Measurements from ENCODE around the gene BATF3.
"Not testable (repeated sequence)": the region's sequence is repeated elsewhere in the genome, so short reads cannot be mapped to it uniquely, and the experiment has no call there.

BATF3 gene

DNA sequence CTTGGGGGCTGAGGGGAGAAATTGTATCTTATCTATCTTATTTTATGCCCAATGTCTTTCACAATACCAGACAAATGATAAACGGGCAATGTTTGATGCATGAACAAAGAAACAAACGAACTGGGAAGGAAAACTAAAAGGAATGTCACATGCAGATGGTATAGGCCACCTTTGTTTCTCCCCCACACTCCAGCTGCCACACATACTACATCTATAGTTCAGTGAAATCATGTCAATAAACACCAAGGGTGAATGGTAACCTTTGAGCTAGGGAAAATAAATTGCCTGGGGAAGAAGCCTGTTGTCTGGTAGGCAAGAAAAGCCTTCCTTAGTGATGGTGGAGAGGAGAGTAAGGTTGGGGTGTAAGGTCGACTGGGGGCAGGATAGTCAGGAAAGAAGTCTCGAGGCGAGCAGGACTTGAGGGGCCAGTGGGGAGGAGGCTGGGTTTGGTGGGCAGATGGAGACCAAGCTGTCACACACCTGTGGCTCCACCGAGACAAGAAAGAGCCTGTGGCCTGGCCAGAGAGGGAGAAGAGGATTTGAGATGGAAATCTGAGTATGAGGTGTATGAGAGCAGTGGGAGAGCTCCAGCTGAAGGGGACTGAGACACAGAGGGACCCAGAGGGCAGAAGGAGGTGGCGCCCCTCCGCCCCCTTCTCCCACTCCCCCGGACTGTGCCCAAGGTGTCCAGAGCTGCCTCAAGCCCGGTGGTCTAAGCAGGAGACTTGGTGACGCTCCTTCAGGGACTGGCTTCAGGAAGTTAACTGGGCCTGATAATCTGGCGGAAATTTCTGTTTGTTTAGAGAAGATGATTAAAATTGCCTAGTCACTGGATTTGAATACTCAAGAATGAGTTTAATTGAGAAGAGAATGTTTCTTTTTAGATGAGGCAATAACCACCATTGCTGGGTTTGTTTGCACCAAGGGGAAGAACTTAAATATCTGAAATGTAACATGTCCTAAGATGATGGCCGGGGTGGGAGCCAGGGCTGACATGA, 53.8 kb downstream of the BATF3 start:
- DNase-seq (ENCODE audit: low read depth in 1 of 2, low spot score in 1 of 2): no peak
- in situ Hi-C loops (cut with HindIII; ENCODE audit: low pct_unique_long_range_greater_than_20kb, low sequenced_read_pairs): no loop called here
- TF ChIP-seq JUND (IDR thresholded peaks at IDR 0.05; ENCODE audit: low read depth): no peak

DNA sequence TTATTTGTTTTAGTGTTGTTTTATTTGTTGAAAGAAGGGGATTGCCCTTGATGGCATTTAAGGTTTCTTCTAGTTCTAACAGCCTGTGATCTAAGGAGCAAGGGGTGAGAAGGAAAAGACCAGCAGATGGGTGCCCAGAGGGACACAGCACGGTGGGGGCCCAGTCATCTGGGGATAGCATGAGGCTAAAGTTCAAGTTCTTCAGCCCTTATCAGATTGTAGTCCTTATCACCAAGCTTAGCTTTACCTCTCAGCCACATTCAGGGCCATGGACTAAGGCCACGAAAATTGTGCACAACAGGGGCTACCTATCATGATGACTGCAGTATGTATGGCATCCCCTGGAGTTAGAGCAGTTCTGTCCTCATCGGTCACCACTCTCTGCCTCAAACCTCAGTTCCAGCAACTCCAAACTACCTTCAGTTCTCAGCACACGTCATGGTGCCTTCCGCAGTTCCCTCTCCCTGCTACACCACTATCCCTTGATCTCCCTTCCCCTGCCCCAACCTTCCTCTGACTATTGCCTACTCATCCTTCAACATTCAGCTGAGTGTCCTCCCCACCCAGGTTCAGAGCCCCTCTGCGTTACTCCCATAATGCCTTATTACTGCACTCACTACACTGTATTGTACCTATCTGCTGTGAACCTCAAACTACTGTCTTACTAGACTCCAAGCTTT, 54.6 kb downstream of the BATF3 start:
- TF ChIP-seq JUND (IDR thresholded peaks at IDR 0.05; ENCODE audit: low read depth): no peak
- no peak for DNase-seq (ENCODE audit: low read depth in 1 of 2, low spot score in 1 of 2)
- in situ Hi-C loops (cut with HindIII; ENCODE audit: low pct_unique_long_range_greater_than_20kb, low sequenced_read_pairs): no loop called here

DNA sequence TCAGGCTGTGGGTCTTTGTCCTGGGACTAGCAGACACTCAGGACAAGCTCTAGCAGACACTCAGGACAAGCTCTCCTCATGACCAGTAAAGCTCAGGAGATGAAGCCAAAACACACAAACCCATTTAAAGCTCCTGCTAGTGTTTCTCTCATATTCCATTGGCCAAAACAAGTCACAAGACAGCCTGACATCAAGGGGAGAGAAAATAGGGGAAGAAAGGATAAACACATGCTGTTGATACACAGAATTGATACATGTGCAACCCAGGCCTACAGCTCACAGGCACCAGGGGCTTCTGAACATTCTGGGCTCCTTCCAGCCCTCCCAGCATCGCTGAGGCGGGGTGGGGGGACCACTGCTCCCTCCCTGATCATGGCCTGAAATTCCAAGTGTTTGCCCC, 55.8 kb downstream of the BATF3 start:
- DNase-seq (ENCODE audit: low read depth in 1 of 2, low spot score in 1 of 2): no peak
- in situ Hi-C loops (cut with HindIII; ENCODE audit: low pct_unique_long_range_greater_than_20kb, low sequenced_read_pairs): no loop called here
- TF ChIP-seq JUND (IDR thresholded peaks at IDR 0.05; ENCODE audit: low read depth): no peak

DNA sequence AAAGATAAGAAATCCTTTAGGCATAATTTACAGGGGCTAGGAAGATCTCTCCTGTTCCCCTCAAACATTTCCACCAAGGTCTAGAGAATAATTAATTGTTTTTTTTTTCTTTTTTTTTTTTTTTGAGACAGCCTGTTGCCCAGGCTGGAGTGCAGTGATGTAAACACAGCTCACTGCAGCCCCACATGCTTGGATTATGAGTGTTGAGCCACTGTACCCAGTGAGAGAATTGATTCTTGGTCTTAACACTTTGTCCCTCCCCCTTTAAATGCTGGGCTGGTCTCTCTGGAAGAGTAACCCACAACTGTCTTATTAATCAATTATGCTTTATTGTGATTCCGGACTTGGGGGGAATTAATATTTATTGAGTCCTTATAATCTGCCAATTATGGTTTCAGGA, 57.7 kb downstream of the BATF3 start:
- TF ChIP-seq JUND (IDR thresholded peaks at IDR 0.05; ENCODE audit: low read depth): no peak
- DNase-seq (ENCODE audit: low read depth in 1 of 2, low spot score in 1 of 2): no peak
- in situ Hi-C loops (cut with HindIII; ENCODE audit: low pct_unique_long_range_greater_than_20kb, low sequenced_read_pairs): no loop called here

DNA sequence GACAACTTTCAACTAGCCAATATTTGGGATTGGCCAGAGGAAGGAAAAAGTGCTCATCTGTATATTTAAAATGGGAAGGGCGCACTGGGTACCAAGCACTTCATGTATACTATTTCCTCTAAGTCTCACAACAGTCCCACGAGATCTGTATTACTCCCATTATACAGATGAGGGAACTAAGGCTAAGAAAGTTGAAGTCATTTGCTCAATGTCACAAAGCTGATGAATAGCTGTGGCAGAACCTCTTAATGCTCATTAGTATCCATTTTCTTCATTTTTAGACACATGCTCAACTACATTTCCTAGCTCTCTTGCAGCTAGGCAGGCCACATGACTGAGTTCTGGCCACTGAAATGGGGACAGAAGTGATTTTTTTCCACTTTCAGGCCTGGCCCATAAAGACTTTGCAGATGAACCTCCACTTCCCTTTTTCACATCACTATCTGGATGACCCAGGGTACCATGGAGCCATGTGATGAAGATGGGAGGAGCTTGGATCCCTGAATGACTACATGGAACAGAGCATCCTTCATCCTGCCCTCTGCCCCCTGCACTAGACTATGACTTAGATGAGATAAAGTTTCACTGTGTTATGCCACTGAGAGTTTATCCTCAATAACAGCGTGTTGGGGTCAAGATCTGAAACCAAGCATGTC, 59.3 kb downstream of the BATF3 start:
- DNase-seq (ENCODE audit: low read depth in 1 of 2, low spot score in 1 of 2): no peak
- in situ Hi-C loops (cut with HindIII; ENCODE audit: low pct_unique_long_range_greater_than_20kb, low sequenced_read_pairs): no loop called here
- TF ChIP-seq JUND (IDR thresholded peaks at IDR 0.05; ENCODE audit: low read depth): no peak

DNA sequence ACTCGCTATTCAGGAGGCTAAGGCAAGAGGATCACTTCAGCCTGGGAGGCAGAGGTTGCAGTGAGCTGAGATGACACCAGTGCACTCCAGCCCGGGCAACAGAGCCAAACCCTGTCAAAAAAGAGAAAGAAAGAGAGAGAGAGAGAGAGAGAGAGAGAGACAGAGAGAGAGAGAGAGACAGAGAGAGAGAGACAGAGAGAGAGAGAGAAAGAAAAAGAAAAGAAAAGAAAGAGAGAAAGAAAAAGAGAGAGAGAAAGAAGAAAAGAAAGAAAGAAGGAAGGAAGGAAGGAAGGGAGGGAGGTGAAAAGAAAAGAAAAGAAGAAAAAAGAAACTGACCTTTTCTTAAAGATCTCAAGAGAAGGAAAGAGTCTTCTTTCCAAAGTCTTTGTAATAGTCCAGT, 60.1 kb downstream of the BATF3 start:
- in situ Hi-C loops (cut with HindIII; ENCODE audit: low pct_unique_long_range_greater_than_20kb, low sequenced_read_pairs); DNase-seq (ENCODE audit: low read depth in 1 of 2, low spot score in 1 of 2): not testable (repeated sequence)

DNA sequence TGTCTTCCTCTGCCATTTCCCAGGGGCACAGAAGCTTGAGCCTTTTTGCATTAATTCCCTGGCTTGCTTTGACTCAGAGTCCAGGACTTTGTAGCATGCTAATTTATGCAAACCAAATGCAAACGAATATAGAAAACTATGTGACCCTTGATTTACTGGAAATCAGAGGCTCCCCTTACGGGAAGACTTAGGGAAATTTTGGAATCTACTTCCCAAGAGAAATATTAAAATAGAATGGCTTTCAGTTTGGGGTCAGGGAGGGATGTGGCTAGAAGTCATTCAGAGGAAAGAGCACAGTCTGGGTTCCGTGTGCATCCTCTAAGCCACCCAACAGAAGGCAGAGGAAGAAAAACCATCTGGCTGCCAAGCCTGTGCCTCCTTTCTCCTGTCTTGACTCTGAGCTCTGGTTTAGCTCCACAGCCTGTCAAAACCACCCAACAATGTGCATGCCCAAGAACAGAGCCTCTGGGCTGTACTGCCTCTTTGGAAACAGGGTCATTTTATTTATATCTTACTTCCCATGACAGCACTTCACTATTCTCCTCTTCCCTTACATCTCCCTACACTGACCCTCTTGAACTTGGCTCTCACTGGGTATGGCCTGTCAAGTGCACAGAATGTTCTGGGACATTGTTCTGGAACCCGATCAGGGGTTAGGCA, 61.0 kb downstream of the BATF3 start:
- DNase-seq (ENCODE audit: low read depth in 1 of 2, low spot score in 1 of 2): no peak
- in situ Hi-C loops (cut with HindIII; ENCODE audit: low pct_unique_long_range_greater_than_20kb, low sequenced_read_pairs): no loop called here
- no peak for TF ChIP-seq JUND (IDR thresholded peaks at IDR 0.05; ENCODE audit: low read depth)

DNA sequence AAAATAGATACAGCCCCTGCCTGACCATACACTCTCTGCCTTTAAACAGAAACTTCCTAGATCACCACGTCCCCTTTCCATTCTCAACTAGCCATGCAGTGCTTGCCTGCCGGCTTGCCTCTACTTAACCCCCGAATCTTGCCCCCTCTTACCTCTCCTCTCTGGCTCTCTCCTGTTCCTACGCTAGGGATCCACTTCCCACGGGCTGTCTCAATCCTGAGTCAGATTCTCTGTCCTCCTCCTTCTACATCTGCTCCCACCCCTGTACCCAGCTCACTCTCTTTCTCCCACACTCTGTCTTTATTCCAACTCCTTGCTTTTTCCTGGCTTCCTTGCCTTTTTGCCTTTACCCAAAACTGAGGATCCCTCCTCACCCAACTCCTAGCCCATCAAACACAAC, 61.7 kb downstream of the BATF3 start:
- in situ Hi-C loops (cut with HindIII; ENCODE audit: low pct_unique_long_range_greater_than_20kb, low sequenced_read_pairs): no loop called here
- no peak for DNase-seq (ENCODE audit: low read depth in 1 of 2, low spot score in 1 of 2)
- TF ChIP-seq JUND (IDR thresholded peaks at IDR 0.05; ENCODE audit: low read depth): no peak

Data from T47D (cell line).